Stimulated activated CD4-positive, alpha-beta T cell treated with anti-CD3 and anti-CD28 coated beads, TNF-alpha, amount 100 ng/mL, for 48 hours (primary cell): ENCODE results near the gene C1S.
"Not testable (repeated sequence)": the region's sequence is repeated elsewhere in the genome, so short reads cannot be mapped to it uniquely, and the experiment has no call there.

ENCODE experiments used
- DNase-seq, 3 donors: peaks; one replicate each; pipeline ENCODE4 v3.0.0-alpha.2; 2020; ENCODE audit warnings: low read depth in 3 of 3

The C1S gene

DNA sequence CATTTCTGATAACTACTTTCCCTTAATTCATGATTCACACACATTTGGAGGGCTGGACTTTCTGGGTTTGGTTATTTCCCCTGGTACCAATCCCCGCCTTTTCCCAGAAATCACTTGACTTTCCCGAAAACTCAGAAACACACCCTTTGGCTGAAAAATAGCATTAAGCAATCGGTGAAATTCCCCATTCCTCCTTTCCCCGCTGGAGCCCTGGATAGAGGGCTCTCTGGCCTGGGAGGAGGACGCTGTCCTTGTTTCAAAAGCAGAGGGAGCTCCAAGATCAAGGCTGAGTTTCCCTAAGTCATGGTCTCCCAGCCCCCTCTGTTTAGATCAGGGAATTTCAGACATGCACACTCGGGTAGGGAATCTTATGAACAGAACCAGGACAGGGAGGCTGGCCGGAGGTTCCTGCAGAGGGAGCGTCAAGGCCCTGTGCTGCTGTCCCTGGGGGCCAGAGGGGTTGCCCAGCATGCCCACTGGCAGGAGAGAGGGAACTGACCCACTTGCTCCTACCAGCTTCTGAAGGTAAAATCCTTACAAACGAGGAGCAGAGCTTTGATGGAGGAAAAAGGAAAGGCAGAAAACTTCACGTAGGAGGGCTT, at the start of gene C1S:
TSS of gene C1S (plus strand) at position 366 of the 602 bp plus-strand sequence. CDS start 1,195 bp downstream, outside the sequence.
- DNase-seq, result no peak

- not testable (repeated sequence) for DNase-seq
Observed at GRCh38 chr12:7011398-7011797, 49.1 kb upstream of the C1S start.

GRCh38 chr12:7012024-7012607, 48.4 kb upstream of the C1S start:
- DNase-seq, result no peak

DNA sequence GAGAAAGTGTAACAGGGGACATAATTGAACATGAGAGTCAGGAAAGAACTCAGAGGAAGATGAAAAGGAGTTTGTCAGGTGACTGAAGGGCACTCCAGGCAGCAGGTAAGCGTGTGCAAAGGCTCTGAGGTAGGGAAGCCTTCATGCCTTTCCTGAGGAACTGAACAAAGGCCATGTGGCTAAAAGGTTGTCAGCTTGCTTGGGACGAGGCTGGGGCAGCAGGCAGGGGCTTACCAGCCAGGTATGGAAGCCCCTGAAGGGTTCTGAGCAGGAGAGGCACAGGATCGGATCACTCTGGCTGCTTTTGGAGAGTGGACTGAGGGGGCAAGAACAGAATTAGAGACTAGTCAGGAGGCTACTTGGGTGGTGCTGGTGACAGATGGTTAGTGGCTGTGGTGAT, 47.4 kb upstream of the C1S start:
- DNase-seq, result no peak

- DNase-seq, result no peak
Observed at GRCh38 chr12:7015555-7016370, 44.8 kb upstream of the C1S start.

DNA sequence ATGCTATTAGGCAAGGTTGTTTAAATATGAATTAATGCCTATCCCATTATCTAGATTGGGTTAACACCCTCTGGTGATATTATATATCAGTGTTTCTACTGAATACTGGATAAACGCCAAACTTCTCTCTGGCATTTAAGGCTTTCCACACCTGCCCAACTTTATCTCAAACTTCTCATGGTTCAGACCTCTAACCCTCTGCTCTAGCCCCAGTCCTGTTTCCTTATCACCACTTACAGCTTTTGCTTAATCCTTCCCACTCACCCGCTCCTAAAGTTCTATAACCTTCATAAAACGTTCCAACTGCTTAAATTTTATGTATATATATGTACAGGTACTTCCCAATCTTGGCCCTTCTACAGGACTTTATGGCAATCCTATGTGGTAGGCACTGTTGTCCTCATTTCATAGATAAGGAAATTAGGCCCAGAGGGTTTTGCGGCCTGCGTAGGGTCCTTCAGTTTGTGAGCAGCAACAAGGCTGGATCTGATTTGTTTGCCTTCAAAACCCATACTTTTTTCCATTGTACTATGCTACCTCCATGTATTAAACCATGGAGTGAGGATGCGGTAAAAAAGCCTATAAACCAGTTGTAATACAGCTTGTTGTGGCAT, 43.5 kb upstream of the C1S start:
- DNase-seq, result no peak

DNA sequence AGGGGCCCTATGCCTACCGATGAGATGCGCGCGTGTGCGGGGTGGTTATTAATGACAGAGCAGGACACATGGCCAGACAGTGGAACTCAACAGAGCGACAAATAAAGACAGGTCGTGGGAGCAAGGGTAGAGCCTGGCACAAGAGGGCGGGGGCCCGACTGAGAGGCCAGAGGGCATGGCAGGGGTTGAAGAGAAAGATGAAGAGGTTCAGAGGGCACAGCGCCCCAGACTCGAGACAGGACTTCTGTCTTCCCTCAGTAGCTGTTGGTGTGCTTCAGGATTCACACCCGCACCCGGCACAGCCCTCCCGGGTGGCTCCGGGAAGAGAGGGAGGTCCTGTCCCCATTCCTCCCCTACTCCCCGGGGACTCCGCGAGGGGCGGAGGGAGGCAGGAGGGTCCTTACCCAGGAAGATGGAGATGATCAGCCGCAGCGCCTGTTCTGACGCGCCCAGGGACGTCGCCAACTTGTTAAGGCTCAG, 42.6 kb upstream of the C1S start:
- DNase-seq, result peak in 2 of 3 donors; percentile 4 to 30

- DNase-seq, result peak; percentile 92 to 95 (median 93)
Observed at GRCh38 chr12:7018350-7019042, 42.0 kb upstream of the C1S start, which contains the start of gene LPCAT3. LPCAT3 (minus strand) TSS chr12:7018476; CDS start chr12:7018424, 52 bp downstream.

DNA sequence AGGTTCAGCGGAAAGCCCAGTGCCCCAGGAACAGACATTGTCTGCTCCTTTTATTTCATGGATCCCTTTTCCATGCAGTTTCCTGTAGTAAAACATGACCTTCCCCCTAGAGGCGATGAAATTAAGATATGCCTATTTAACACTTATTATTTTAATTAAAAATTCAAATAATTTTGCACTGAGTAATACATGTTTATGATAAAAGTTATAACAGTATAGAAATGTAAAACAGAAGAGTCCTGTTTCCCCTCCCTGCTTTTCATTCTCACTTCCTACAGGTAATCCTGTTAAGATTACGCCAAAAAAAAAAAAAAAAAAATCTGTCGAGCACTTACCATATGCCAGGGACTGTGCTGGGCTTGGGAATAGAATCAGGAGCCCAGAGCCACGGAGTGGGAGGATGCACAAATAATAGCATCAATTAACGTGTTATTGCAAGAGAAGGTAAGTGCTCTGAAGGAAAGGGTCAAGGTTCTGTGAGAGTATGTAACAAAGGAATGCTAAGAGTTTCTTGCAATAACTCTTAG, 41.4 kb upstream of the C1S start:
- DNase-seq, result no peak

GRCh38 chr12:7021956-7022355, 38.6 kb upstream of the C1S start:
- DNase-seq, result no peak

GRCh38 chr12:7023114-7023513, 37.4 kb upstream of the C1S start:
- no peak for DNase-seq

GRCh38 chr12:7026854-7027253, 33.7 kb upstream of the C1S start:
- no peak for DNase-seq

DNA sequence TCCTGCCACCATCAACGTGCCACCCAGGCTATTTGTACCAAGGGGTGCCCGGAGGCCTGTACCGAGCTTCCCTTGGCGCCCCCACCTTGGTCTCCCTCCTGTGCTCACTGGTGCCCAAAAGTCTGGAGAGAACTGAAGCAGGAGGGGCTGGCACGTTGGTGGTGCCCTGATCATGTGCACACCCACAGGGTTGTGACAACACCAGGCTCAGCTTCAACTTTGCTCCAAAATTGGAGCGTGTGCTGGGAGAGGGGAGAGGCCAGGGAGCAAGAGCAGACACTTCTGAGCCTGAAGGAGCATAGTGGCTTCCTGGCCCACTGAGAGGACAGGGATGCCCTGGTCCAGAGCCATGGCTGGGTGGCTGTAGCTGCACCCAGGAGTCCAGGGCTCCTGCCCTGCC, 29.2 kb upstream of the C1S start:
- no peak for DNase-seq

DNA sequence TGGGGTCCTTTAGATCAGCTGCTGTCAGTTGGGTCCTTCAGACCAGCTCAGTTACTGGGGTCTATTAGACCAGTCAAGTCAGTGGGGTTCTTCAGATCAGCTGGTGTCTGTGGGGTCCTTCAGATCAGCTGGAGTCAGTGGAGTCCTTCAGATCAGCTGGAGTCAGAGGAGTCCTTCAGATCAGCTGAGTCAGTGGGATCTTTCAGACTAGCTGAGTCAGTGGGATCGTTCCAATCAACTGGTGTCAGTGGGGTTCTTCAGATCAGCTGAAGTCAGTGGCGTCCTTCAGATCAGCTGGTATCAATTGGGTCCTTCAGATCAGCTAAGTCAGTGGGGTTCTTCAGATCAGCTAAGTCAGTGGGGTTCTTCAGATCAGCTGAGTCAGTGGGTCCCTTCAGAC, 27.5 kb upstream of the C1S start:
- no peak for DNase-seq

DNA sequence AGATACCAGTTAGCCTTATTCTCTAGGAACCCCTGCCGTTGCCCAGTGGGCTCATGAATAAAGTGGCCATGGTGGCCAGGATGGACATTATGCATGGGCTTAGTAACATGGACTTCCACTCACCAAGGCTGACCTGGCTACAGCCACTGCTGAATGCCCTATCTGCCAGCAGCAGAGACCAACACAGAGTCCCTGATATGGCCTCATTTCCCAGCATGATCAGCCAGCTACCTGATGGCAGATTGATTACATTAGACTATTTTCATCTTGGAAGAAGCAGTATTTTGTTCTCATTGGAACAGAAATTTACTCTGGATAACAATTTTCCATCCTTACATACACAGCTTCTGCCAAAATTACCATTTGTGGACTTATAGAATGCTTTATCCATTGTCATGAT, 26.1 kb upstream of the C1S start:
- DNase-seq, result no peak

DNA sequence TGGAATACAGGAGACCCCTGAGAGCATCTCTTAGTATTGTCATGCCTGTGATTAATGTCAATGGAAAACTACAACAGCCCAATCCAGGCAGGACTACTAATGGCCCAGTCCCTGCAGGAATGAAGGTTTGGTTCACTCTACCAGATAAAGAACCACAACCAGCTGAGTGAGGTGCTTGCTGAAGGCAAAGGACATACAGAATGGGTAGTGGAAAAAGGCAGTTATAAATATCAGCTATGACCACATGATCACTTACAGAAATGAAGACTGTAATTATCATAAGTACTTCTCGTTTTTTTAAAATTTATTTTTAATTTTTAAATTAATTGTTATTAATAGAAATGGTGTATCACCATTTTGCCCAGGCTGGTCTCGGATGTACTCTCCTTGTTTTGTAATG, 25.1 kb upstream of the C1S start:
- no peak for DNase-seq

GRCh38 chr12:7037411-7037810, 23.1 kb upstream of the C1S start:
- not testable (repeated sequence) for DNase-seq

GRCh38 chr12:7038591-7038990, 21.9 kb upstream of the C1S start:
- no peak for DNase-seq

DNA sequence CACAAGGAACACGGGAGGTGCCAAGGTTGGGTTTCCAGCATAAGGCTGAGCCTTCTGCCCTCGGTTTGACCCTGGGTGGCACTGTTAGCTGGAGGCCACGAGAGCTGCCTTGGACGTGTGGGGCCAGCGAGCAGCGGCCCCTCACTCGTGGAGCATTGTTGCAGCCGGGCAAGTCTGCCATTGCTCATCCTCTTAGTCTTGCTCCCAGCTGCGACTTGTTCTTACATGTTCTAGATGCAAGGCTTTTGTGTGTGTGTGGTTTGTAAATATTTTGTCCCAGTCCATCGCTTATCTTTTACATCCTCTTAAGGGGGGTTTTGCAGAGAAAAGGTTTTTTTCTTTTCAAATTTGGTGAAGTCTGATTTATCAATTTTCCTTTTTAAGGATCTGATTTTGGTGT, 21.1 kb upstream of the C1S start:
- no peak for DNase-seq

GRCh38 chr12:7042842-7043241, 17.7 kb upstream of the C1S start:
- no peak for DNase-seq

DNA sequence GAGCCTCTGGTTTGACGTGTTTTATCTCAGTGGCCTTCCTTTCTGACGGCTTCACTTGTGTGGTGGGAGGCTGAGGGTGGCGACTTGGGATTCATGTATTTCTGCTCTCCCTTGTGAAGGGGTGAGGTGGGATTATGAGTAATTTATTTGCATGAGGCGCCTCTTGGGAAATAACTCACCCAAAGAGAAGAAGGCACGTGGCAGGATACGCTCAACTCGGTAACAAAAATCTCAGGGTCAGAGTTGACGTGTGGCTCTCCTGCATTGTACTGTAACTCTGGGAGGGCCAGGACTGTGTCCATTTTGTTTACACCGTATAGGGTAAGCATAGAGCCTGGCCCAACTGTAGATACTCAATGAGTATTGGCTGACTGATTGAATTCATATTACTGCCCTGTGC, 14.6 kb upstream of the C1S start:
- no peak for DNase-seq
